Hematopoietic multipotent progenitor cell treated with erythropoietin and hydrocortisone succinate and interleukin-3 and kit ligand, for 4 days (in vitro differentiated cells): ENCODE measurements around the gene NFATC2IP.
"Not testable (repeated sequence)": the region's sequence is repeated elsewhere in the genome, so short reads cannot be mapped to it uniquely, and the experiment has no call there.

ENCODE experiments used
- DNase-seq: peaks from one replicate; pipeline ENCODE4 v3.0.0-alpha.2; 2015

Gene NFATC2IP

GRCh38 chr16:28975158-28975599 is 24.4 kb downstream of the NFATC2IP start:
- no peak for DNase-seq

- DNase-seq = no peak
Observed at GRCh38 chr16:28977703-28978662, 27.2 kb downstream of the NFATC2IP start.

- not testable (repeated sequence) for DNase-seq
Observed at GRCh38 chr16:28980330-28980729, 29.6 kb downstream of the NFATC2IP start.

- DNase-seq = no peak
Observed at GRCh38 chr16:28980929-28981328, 30.2 kb downstream of the NFATC2IP start.

GRCh38 chr16:28981517-28981916 is 30.8 kb downstream of the NFATC2IP start:
- peak; percentile 75 for DNase-seq

DNA sequence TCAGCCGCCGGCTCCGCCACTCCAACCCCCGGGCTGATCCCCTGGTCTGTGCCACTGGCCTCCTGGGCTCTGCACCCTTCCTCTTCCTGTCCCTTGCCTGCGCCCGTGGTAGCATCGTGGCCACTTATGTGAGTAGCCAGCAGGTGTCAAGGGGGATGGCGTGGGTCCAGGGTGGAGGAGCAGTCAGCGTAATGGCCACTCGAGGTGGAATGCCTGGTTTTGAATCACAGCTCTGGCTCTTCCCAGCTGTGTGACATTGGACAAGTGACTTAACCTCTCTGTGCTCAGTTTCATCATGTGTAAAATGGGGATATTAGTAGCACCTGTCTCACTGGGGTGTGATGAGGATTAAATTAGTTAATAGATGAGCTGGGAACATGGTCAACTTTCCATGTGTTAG is 31.7 kb downstream of the NFATC2IP start:
- no peak for DNase-seq

GRCh38 chr16:28982949-28983348 is 32.2 kb downstream of the NFATC2IP start:
- no peak for DNase-seq

DNA sequence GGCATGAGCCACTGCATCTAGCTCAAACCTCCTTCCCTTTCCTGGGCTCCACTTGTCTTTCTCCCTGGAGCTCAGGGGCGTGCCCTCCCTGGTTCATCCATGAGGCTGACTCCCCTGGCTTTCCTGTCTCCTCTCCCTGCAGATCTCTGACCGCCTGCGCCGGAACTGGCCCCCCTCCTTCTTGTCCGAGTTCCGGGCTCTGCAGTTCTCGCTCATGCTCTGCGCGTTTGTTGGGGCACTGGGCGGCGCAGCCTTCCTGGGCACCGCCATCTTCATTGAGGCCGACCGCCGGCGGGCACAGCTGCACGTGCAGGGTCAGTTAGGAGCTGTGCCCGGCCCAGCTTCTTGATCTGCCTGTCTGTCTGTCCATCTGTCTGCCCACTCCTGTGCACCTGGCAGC is 32.9 kb downstream of the NFATC2IP start:
- no peak for DNase-seq

GRCh38 chr16:28984091-28984490 is 33.4 kb downstream of the NFATC2IP start:
- DNase-seq = no peak

DNA sequence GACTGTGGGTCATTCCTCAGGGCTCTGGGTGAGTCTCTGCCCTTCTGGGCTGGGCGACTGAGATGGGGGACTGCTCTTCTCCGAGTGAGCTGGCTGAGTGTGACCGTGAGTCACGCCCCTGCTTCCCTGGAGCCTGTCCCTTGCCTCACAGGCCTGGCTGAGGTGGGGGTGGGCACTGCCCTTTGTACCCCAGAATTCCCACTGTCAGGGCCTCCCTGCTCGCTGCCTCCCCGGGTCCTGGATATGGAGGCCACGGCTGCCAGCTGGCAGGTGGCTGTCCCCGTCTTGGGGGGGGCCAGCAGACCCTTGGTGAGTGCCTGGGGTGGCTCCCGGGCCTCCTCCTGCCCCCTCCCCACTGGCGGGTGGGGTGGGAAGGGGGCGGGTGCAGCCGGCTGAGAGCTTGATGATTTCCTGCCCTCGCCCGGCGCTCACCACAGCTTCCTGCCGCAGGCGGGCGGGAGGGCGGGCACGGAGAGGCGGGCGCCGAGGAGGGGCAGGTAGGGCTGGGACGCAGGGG is 33.9 kb downstream of the NFATC2IP start, which contains the start of gene LAT:
LAT (plus strand) TSS at position 434 of the 517 bp plus-strand sequence. CDS start 366 bp downstream, outside the sequence.
- DNase-seq = peak; percentile 92

DNA sequence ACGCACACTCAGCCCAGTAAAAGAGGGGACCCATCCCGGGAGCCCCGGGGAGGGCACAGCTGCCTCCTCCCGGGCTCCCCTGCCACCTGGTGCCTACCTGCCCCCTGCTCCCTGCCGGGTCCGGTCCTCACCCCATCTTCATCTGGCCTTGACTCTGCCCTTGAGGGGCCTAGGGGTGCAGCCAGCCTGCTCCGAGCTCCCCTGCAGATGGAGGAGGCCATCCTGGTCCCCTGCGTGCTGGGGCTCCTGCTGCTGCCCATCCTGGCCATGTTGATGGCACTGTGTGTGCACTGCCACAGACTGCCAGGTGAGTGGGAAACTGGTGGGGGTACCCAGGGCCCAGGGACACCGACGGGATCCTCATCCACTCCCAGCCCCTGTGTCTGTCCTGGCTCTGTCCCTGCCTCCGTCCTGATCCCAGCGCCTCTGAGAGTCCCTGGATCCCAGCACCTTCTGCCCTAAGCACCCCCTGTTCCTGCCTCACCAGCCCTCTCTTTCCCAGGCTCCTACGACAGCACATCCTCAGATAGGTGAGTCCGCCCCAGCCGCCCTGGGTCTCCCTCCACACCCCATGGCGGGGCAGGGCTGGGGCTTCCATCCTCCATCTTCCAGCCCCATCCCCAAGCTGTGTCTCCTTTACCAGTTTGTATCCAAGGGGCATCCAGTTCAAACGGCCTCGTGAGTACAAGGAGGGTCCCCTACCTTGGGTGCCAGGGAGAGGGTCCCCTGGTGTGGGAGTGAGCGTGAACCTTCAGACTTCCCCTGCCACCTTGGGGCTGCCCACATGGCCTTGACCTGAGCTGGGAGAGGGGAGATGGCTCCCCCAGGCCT is 34.7 kb downstream of the NFATC2IP start:
- no peak for DNase-seq

DNA sequence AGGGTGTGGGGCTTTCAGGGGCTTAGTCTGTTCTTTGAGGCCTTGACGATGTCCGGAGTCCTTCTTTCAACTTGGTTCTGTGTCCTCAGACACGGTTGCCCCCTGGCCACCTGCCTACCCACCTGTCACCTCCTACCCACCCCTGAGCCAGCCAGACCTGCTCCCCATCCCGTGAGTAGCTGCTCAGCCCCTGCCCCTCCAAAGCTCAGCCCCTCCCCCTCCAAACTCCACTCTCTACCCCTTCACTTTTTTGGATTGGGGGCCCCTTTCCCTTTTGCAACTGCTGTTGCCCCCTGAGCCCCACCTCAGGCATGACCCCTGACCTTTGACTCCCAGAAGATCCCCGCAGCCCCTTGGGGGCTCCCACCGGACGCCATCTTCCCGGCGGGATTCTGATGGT is 35.3 kb downstream of the NFATC2IP start:
- DNase-seq = no peak

GRCh38 chr16:28986492-28986891 is 35.8 kb downstream of the NFATC2IP start:
- no peak for DNase-seq

- no peak for DNase-seq
Observed at GRCh38 chr16:28987170-28987853, 36.6 kb downstream of the NFATC2IP start.

- no peak for DNase-seq
Observed at GRCh38 chr16:28989363-28989762, 38.6 kb downstream of the NFATC2IP start.

DNA sequence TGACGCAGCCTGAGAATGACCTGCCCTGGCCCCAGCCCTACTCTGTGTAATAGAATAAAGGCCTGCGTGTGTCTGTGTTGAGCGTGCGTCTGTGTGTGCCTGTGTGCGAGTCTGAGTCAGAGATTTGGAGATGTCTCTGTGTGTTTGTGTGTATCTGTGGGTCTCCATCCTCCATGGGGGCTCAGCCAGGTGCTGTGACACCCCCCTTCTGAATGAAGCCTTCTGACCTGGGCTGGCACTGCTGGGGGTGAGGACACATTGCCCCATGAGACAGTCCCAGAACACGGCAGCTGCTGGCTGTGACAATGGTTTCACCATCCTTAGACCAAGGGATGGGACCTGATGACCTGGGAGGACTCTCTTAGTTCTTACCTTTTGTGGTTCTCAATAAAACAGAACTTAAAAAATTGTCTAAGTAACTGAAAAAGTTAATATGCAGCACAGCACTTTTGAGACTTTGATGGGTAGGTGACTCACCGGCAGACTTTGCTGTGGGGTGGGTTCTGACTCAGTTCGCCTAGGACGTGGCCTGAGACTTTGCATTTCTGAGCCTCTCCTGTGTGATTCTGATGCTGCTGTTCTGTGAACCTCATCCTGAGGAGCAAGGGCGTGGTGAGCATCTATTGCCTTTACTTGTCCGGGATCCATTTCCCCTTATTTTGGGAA is 39.8 kb downstream of the NFATC2IP start:
- DNase-seq = no peak

DNA sequence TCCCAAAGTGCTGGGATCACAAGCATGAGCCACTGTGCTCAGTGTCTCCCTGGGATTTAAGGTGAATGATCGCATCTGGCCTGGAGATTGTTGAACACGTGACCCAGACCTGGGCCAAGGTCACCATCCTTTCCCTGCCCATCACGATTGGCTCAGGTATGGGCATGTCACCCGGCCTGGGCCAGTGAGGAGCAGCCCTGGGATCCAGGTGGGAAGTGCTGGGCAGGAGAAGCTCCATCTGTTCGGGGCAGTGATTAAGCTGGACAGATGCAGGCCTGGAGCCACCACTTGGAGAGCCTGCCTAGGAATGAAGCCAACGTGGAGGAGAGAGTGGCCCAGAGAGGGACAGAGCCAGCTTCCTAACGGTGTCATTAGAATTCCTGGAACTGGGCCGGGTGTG is 41.0 kb downstream of the NFATC2IP start:
- no peak for DNase-seq

GRCh38 chr16:28992496-28992895 is 41.8 kb downstream of the NFATC2IP start:
- no peak for DNase-seq

DNA sequence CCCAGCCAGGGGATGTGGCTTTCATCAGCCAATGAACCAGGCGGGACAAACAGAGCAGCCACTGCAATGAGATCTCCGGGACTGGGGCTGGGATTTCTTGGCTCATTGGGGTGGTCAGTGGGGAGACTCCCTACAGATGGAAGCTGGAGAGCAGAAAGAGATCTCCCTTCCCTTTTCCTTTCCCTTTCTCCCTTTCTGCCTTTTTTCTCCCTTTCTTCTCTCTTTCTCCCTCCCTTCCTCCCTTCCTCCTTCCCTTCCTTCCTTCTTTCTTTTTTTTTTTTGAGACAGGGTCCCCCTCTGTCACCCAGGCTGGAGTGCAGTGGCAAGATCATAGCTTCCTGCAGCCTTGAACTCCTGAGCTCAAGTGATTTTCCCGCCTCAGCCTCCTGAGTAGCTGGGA is 48.1 kb downstream of the NFATC2IP start:
- no peak for DNase-seq

DNA sequence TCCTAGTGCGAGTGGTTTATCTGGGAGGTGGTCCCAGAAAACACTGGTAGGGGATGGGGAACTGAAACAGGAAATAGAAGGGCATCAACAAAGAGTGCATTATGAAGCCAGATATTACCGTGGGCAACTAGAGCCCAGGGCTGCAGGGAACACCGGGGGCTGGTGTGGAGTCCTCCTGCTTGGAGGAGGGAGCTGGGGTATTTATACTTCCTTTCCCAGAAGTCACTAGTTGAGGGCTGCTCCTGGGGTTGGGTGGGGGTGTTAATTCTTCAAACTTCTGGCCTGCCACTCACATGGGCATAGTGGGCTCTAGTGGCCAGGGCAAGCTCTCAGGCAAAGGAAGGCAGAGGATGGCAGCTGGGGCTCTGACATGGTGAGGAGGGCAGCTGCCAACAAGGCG is 48.8 kb downstream of the NFATC2IP start:
- no peak for DNase-seq

DNA sequence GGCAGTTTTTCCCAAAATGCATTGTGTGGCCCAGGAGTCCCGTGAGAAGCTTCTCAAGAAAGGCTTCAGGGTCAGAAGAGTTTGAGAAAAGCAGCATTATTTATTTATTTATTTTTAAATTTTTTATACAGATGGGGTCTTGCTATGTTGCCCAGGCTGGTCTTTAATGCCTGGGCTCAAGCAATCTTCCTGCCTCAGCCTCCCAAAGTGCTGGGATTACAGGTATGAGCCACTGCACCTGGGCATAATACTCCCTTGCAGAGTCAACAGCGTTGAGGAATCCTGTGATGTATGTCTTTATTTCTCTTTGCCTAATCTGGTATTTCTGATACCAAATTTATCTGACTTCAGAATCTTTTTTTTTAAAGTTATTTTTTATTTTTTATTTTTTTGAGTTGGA is 49.3 kb downstream of the NFATC2IP start:
- DNase-seq = no peak

DNA sequence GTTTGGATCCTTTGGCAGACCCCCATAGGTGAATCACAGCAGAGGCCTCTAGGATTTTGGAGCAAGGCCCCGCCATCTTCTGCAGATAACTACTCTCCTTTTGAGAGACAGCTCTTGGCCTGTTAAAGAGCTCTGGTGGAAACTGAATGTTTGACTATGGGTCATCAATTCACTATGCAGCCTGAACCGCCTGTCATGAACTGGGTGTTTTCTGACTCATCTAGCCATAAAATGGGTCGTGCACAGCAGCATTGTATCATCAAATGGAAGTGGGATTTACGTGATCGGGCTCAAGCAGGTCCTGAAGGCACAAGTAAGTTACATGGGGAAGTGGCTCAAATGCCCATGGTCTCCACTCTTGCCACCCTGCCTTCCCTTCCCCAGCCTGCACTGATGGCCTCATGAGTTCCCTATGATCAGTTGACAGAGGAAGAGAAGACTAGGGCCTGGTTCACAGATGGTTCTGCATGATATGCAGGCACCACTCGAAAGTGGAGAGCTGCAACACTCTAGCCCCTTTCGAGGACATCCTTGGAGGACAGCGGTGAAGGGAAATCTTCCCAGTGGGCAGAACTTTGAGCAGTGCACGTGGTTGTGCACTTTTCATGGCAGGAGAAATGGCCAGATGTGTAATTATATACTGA is 53.9 kb downstream of the NFATC2IP start:
- peak; percentile 66 for DNase-seq
